Neuronal stem cell (in vitro differentiated cells): Measurements from ENCODE around the gene NPTX1.

ENCODE experiments used
- DNase-seq: peaks from one replicate; pipeline ENCODE4 v3.0.0-alpha.2; 2013; ENCODE audit warnings: low spot score
- H2AFZ ChIP-seq: one replicate; pipeline ENCODE4 v1.6.1; 2013; ENCODE audit warnings: mild to moderate bottlenecking, low read length, inconsistent platforms
- H2AK5ac ChIP-seq: 2 replicates; pipeline ENCODE4 v1.6.1; 2013; ENCODE audit warnings: low read depth, mild to moderate bottlenecking, inconsistent platforms, low read length, moderate library complexity, mixed read lengths
- H2BK120ac ChIP-seq: 2 replicates; pipeline ENCODE4 v1.6.1; 2013; ENCODE audit warnings: low read depth, mild to moderate bottlenecking, inconsistent platforms, low read length, moderate library complexity, mixed read lengths
- H2BK12ac ChIP-seq: one replicate; pipeline ENCODE4 v1.6.1; 2013; ENCODE audit warnings: low read length, inconsistent platforms
- H2BK15ac ChIP-seq: 2 replicates; pipeline ENCODE4 v1.6.1; 2013; ENCODE audit warnings: mild to moderate bottlenecking, low read length, inconsistent platforms, mixed read lengths
- H2BK5ac ChIP-seq: one replicate; pipeline ENCODE4 v1.6.1; 2013; ENCODE audit warnings: inconsistent platforms, mild to moderate bottlenecking, low read length, moderate library complexity
- H3K14ac ChIP-seq: one replicate; pipeline ENCODE4 v1.6.1; 2013; ENCODE audit warnings: low read length, inconsistent platforms
- H3K18ac ChIP-seq: 2 replicates; pipeline ENCODE4 v1.6.1; 2013; ENCODE audit warnings: low read length, inconsistent platforms
- H3K23ac ChIP-seq: 2 replicates; pipeline ENCODE4 v1.6.1; 2013; ENCODE audit warnings: low read depth, mild to moderate bottlenecking, mixed read lengths, low read length, inconsistent platforms; ENCODE audit not compliant: poor library complexity
- H3K27ac ChIP-seq: replicated peaks from 3 replicates; pipeline ENCODE4 v1.5.1; 2013; ENCODE audit warnings: low read length, inconsistent platforms
- H3K27me3 ChIP-seq, 3 experiments: 2 replicates each; pipeline ENCODE4 v1.6.1; 2013; ENCODE audit warnings: low read length in 3 of 3, mild to moderate bottlenecking in 2 of 3, inconsistent platforms in 1 of 3, low read depth in 1 of 3, mixed read lengths in 1 of 3, moderate library complexity in 1 of 3; ENCODE audit not compliant: control insufficient read depth in 3 of 3, insufficient read depth in 3 of 3
- H3K36me3 ChIP-seq, 2 donors: replicated peaks in 1 of 2; 2 replicates each; pipeline ENCODE4 v1.6.1; 2013; ENCODE audit warnings: low read length in 2 of 2; ENCODE audit not compliant: control insufficient read depth in 2 of 2, insufficient read depth in 2 of 2
- H3K4ac ChIP-seq: 2 replicates; pipeline ENCODE4 v1.6.1; 2013; ENCODE audit warnings: inconsistent platforms, mild to moderate bottlenecking, low read length, moderate library complexity
- H3K4me1 ChIP-seq, 2 donors: 1 replicate in 1 of 2; 2 replicates in 1 of 2; pipeline ENCODE4 v1.6.1; 2013; ENCODE audit warnings: low read length in 2 of 2, low read depth in 1 of 2; ENCODE audit not compliant: control insufficient read depth in 2 of 2, insufficient read depth in 1 of 2
- H3K4me2 ChIP-seq: one replicate; pipeline ENCODE4 v1.6.1; 2013; ENCODE audit warnings: mild to moderate bottlenecking, low read length, inconsistent platforms; ENCODE audit not compliant: insufficient read depth, poor library complexity, severe bottlenecking
- H3K4me3 ChIP-seq, 2 donors: 2 replicates each; pipeline ENCODE4 v1.5.1; 2013; ENCODE audit warnings: low read length in 2 of 2, mild to moderate bottlenecking in 2 of 2, inconsistent platforms in 1 of 2, moderate library complexity in 1 of 2
- H3K79me1 ChIP-seq: one replicate; pipeline ENCODE4 v1.6.1; 2013; ENCODE audit warnings: low read depth, mild to moderate bottlenecking, inconsistent platforms, low read length, moderate library complexity
- H3K9ac ChIP-seq: one replicate; pipeline ENCODE4 v1.6.1; 2013; ENCODE audit warnings: mild to moderate bottlenecking, low read depth, low read length, inconsistent platforms; ENCODE audit not compliant: poor library complexity
- H3K9me3 ChIP-seq, 2 donors: replicated peaks in 1 of 2; 2 replicates each; pipeline versions ENCODE3 to v1.6.1; 2013; ENCODE audit warnings: low read length in 2 of 2, mild to moderate bottlenecking in 2 of 2, inconsistent platforms in 1 of 2, low read depth in 1 of 2, mixed read lengths in 1 of 2, moderate library complexity in 1 of 2; ENCODE audit not compliant: control insufficient read depth in 2 of 2, insufficient read depth in 1 of 2
- H4K8ac ChIP-seq: one replicate; pipeline ENCODE4 v1.6.1; 2013; ENCODE audit warnings: low read depth, mild to moderate bottlenecking, inconsistent platforms, low read length, moderate library complexity
- H4K91ac ChIP-seq: one replicate; pipeline ENCODE4 v1.6.1; 2013; ENCODE audit warnings: low read length, low read depth, mild to moderate bottlenecking, inconsistent platforms; ENCODE audit not compliant: poor library complexity
- WGBS, 2 donors: extraction: QIAGEN DNeasy Blood & Tissue Kit; methylation state at CpG; one replicate each; pipeline ENCODE4 v1.1.7; 2013; ENCODE audit warnings: missing lambda C conversion rate in 2 of 2, mixed read lengths in 1 of 2; ENCODE audit not compliant: insufficient read length in 2 of 2, insufficient replicate concordance in 1 of 2; ENCODE audit errors: extremely low coverage in 2 of 2; 5-methylcytosine and 5-hydroxymethylcytosine counted together

The NPTX1 gene

GRCh38 chr17:80455784-80456183 lies 20.6 kb downstream of the NPTX1 start:
- Histone ChIP-seq H4K91ac (no peak overlapping the region), H3K4me2 (no peak overlapping the region), H3K4me1 (peaks cover 11% of the 10 kb centered on the region in 2 donors), H2BK120ac (no peak overlapping the region), H3K79me1 (no peaks in the 10 kb centered on the region), H3K9me3 (no peaks in the 10 kb centered on the region), H2AFZ (no peak overlapping the region), H3K23ac (no peak overlapping the region), H3K27me3 (peaks cover 0 to 33% (median 0%) of the 10 kb centered on the region in 3 experiments), H3K14ac (no peak overlapping the region), H4K8ac (no peak overlapping the region), H2BK15ac (peak overlapping the region; percentile 62), H2BK12ac (no peak overlapping the region), H3K4me3 (peak overlapping the region in 1 of 2 donors; percentile 83), H2BK5ac (no peak overlapping the region), H3K18ac (peak overlapping the region; percentile 11), H3K4ac (no peak overlapping the region), H3K36me3 (no peaks in the 10 kb centered on the region), H3K9ac (peak overlapping the region; percentile 50), H2AK5ac (peak overlapping the region; percentile 79), H3K27ac (no peak overlapping the region)
- DNase-seq, result no peak
- no CpG with 5 or more reads among the region's 4 CpGs for WGBS, 2 donors

GRCh38 chr17:80455336-80455710 lies 21.1 kb downstream of the NPTX1 start:
- H3K4me2 ChIP-seq, result peak overlapping the region; percentile 96
- peak overlapping the region; percentile 96 for H3K23ac ChIP-seq
- peaks cover 11% of the 10 kb centered on the region in 2 donors for H3K4me1 ChIP-seq
- no peaks in the 10 kb centered on the region for H3K9me3 ChIP-seq
- H3K79me1 ChIP-seq, result no peaks in the 10 kb centered on the region
- no peak for DNase-seq
- no peak overlapping the region for H2BK120ac ChIP-seq
- WGBS, 2 donors, result no CpG with 5 or more reads among the region's 20 CpGs
- H3K4me3 ChIP-seq, result peak overlapping the region; percentile 83
- no peak overlapping the region for H3K14ac ChIP-seq
- H2AK5ac ChIP-seq, result no peak overlapping the region
- H3K9ac ChIP-seq, result peak overlapping the region; percentile 79
- H4K8ac ChIP-seq, result no peak overlapping the region
- H3K4ac ChIP-seq, result no peak overlapping the region
- H2BK5ac ChIP-seq, result peak overlapping the region; percentile 85
- H3K27me3 ChIP-seq, result peaks cover 0 to 28% (median 0%) of the 10 kb centered on the region in 3 experiments
- no peak overlapping the region for H2BK12ac ChIP-seq
- no peak overlapping the region for H4K91ac ChIP-seq
- H2BK15ac ChIP-seq, result no peak overlapping the region
- H3K36me3 ChIP-seq, result no peaks in the 10 kb centered on the region
- H2AFZ ChIP-seq, result peak overlapping the region; percentile 97
- H3K18ac ChIP-seq, result peak overlapping the region; percentile 58
- H3K27ac ChIP-seq, result peak overlapping the region; percentile 90

GRCh38 chr17:80454557-80455335 lies 21.7 kb downstream of the NPTX1 start:
- peak overlapping the region; percentile 85 for H2BK5ac ChIP-seq
- H3K4me1 ChIP-seq, result peaks cover 11% of the 10 kb centered on the region in 2 donors
- peak overlapping the region; percentile 100 for H3K14ac ChIP-seq
- H3K4me3 ChIP-seq, result peak overlapping the region; percentile 83 to 96
- no peak overlapping the region for H4K8ac ChIP-seq
- DNase-seq, result peak; percentile 92
- peak overlapping the region; percentile 97 for H2AFZ ChIP-seq
- peak overlapping the region; percentile 90 for H3K27ac ChIP-seq
- H3K4me2 ChIP-seq, result peak overlapping the region; percentile 96
- H3K4ac ChIP-seq, result peak overlapping the region; percentile 19
- no peaks in the 10 kb centered on the region for H3K36me3 ChIP-seq
- peak overlapping the region; percentile 99 for H3K18ac ChIP-seq
- no peak overlapping the region for H2BK12ac ChIP-seq
- no peak overlapping the region for H2BK15ac ChIP-seq
- H3K23ac ChIP-seq, result peak overlapping the region; percentile 96
- WGBS, 2 donors, result no CpG with 5 or more reads among the region's 88 CpGs
- H3K9ac ChIP-seq, result peak overlapping the region; percentile 94
- H2BK120ac ChIP-seq, result peak overlapping the region; percentile 76
- H4K91ac ChIP-seq, result no peak overlapping the region
- no peaks in the 10 kb centered on the region for H3K79me1 ChIP-seq
- no peaks in the 10 kb centered on the region for H3K9me3 ChIP-seq
- peaks cover 0 to 25% (median 0%) of the 10 kb centered on the region in 3 experiments for H3K27me3 ChIP-seq
- H2AK5ac ChIP-seq, result peak overlapping the region; percentile 96

DNA sequence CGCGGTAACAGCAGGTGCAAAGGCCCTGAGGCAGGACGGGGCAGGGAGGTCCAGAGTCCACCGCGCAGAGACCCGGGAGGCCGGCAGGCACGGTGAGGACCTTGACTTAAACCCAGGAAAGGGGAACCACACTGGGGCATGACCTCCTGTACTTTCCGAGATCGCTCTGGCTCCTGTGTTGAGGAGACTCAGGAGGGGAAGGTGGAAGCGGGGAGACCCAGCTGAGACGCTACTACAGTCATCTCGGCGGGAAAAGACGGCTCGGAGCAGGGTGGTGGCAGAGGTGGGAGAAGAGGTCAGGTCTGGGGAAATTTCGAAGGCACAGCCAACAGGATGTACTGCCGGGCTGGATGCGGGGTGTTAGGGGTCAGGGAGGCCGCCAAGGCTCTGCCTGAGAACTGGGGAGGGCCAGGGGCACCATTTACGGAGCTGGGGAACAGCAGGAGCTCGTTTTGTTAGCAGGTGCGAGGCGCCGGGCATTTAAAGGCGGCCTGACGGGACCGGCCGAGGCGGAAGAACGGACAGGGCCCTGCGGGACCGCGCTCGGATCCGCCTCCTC lies 22.3 kb downstream of the NPTX1 start:
- Histone ChIP-seq H4K91ac (peak overlapping the region; percentile 56), H3K36me3 (no peaks in the 10 kb centered on the region), H3K14ac (peak overlapping the region; percentile 100), H3K27ac (peak overlapping the region; percentile 62), H3K18ac (peak overlapping the region; percentile 99), H3K9me3 (no peaks in the 10 kb centered on the region), H3K4me1 (peaks cover 11% of the 10 kb centered on the region in 2 donors), H2AK5ac (peak overlapping the region; percentile 96), H2AFZ (peak overlapping the region; percentile 97), H4K8ac (peak overlapping the region; percentile 68), H3K4me2 (peak overlapping the region; percentile 89), H3K4me3 (peak overlapping the region; percentile 83 to 96), H2BK12ac (no peak overlapping the region), H3K27me3 (peaks cover 0 to 21% (median 0%) of the 10 kb centered on the region in 3 experiments), H3K4ac (peak overlapping the region; percentile 19), H3K79me1 (no peaks in the 10 kb centered on the region), H2BK5ac (peak overlapping the region; percentile 85), H2BK120ac (peak overlapping the region; percentile 76), H3K9ac (peak overlapping the region; percentile 94), H3K23ac (peak overlapping the region; percentile 96), H2BK15ac (no peak overlapping the region)
- no peak for DNase-seq
- WGBS, 2 donors, result no CpG with 5 or more reads among the region's 36 CpGs
